Activated naive CD8-positive, alpha-beta T cell (primary cell): Measurements from ENCODE around the gene ZNF223.

ENCODE experiments used
- H3K27ac Mint-ChIP-seq: one replicate; pipeline ENCODE4 v1.8.0; 2021; ENCODE audit warnings: mixed read lengths
- H3K27me3 Mint-ChIP-seq: one replicate; pipeline ENCODE4 v1.8.0; 2021; ENCODE audit warnings: mixed read lengths
- H3K36me3 Mint-ChIP-seq: one replicate; pipeline ENCODE4 v1.8.0; 2021; ENCODE audit warnings: mixed read lengths
- H3K4me1 Mint-ChIP-seq: one replicate; pipeline ENCODE4 v1.8.0; 2021; ENCODE audit warnings: low read depth, mixed read lengths
- H3K4me3 Mint-ChIP-seq: one replicate; pipeline ENCODE4 v1.8.0; 2021; ENCODE audit warnings: mild to moderate bottlenecking, mixed read lengths
- H3K9me3 Mint-ChIP-seq: one replicate; pipeline ENCODE4 v1.8.0; 2021; ENCODE audit warnings: low read depth, mixed read lengths

The ZNF223 gene

DNA sequence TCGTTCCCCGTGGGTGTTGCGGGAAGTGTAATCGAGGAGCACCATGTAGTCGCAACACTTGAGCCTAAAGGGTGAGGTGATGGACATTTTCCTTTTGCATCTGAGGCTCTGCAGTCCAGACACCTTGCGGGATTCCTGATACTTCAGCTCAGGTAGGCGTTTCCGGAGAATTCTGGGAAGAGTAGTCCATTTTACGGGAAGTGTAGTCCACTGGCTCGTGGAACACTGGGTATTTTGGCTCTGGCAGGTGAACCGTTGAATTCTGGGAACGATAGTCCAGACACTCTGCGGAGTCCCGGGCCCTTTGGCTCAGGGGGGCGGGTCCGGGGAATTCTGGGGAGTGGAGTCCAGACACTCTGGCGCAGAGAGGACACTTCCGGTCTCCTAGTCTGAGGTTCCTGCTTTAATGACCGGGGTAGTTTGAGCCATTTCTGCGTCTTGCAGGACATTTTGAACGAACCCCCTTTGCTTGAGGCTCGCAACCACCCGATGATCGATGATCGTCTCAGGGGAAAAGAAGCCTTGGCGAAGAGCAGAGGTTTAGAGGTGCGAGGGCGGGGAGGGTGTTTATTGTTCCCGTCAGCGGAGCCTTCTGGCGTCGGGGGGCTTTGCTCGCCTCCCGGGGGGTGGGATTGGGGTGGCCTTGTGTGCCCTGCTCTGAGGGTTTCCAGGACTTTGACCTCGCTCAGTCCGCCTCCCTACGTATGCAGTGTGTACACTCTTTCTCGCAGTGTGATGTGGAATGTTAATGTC is at the start of gene ZNF223:
Gene ZNF223, plus strand, starts transcription at position 387 of the 753 bp plus-strand sequence. CDS start 3,141 bp downstream, outside the sequence.
- Mint-ChIP-seq H3K4me1 (peaks cover 34% of the 10 kb centered on the region), H3K4me3 (peak within 1 kb of the TSS; percentile 97), H3K36me3 (peaks cover 30% of the 10 kb centered on the region), H3K9me3 (peaks cover 20% of the 10 kb centered on the region), H3K27ac (peak within 1 kb of the TSS; percentile 82), H3K27me3 (peaks cover 6% of the 10 kb centered on the region)

DNA sequence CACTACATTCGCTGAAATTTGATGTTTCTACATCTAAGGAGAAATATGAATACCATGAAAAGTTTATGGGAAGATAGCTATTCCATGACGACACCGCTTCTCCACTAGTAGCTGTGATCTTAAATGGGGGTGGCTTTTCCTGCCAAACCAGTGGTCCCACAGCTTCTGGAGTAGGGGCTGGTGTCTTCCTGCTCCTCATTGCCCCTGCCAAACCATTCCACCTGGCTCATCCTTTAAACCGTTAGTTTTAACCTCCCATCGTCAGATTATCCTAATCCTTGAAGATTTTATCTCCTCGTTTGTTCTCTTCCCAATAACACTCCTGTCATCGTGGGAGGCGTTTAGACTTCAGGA is 49.6 kb upstream of the ZNF223 start:
- Mint-ChIP-seq H3K9me3 (peaks cover 30% of the 10 kb centered on the region), H3K36me3 (peaks cover 26% of the 10 kb centered on the region), H3K4me3 (peak overlapping the region; percentile 98), H3K27ac (peak overlapping the region; percentile 95), H3K4me1 (peaks cover 18% of the 10 kb centered on the region), H3K27me3 (no peaks in the 10 kb centered on the region)

DNA sequence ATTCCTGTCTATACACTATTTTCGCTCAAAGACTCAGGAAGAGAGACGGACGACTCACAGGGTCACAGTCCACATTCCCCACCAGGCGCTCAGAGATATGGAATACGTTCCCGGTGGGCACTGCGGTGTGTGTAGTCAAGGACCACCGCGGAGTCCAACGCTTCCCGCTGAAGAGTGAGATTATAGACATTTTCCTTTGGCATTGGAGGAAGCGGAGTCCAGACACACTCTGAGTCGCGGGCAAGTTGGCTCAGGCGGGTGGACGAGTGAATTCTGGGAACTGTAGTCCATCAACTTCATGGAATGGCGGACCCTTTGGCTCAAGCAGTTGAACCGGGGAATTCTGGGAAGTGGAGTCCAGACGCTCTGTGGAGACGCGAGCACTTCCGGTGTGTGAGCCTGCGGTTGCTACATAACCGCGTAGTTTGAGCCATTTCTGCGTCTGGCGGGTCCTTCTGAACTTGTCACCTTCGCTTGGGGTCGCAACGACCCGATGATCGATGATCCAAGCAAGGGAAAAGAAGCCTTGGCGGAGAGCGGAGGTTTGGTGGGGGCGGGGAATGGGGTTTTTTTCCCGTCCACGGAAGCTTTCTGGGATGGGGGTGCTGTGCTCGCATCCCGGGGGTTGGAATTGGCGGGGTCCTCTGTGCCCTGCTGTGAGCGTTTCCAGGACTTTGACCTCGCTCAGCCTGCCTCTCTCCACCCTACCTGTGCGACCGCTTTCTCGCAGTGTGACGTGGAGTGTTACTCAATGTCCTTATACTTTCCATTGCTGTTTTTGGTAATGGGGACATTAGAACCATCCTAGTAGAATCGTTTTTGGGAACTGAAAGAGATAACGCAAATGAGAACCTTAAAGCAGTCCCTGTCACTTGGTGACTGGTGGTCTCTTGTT is 49.0 kb upstream of the ZNF223 start, which contains the start of gene ZNF230:
Gene ZNF230, plus strand, starts transcription at position 392 of the 895 bp plus-strand sequence. CDS start 4,122 bp downstream, outside the sequence.
- H3K9me3 Mint-ChIP-seq = peaks cover 32% of the 10 kb centered on the region
- no peaks in the 10 kb centered on the region for H3K27me3 Mint-ChIP-seq
- peaks cover 29% of the 10 kb centered on the region for H3K36me3 Mint-ChIP-seq
- H3K4me3 Mint-ChIP-seq = peak within 1 kb of the TSS; percentile 98
- peak within 1 kb of the TSS; percentile 95 for H3K27ac Mint-ChIP-seq
- H3K4me1 Mint-ChIP-seq = peaks cover 18% of the 10 kb centered on the region

DNA sequence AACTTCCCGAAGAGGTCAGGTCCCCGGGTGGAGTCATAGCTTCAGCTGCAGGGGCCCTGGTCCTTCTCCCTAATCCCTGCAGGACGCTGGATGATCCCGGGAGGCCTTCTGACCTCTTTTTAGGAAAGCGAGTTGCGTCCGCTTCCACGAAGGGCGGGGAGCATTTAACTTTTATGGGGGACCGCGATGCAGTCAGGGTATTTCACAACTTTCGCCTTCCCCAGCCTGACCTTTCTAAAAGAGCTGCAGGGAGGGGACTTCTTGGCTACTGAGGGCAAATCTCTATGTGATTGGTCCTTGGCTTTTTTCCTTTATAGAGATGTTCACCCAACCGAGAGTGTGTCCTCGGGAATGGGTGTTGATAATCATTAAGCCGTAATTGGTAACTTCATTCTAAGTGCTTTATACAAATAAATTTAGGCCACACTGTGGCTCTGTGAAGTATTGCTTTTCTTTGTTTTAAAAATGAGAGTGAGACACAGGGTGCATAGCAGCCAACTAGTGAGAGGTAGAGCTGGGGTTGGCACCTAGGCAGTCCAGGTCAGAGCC is 48.3 kb upstream of the ZNF223 start:
- Mint-ChIP-seq H3K9me3 (peaks cover 31% of the 10 kb centered on the region), H3K4me1 (peaks cover 18% of the 10 kb centered on the region), H3K4me3 (peak overlapping the region; percentile 98), H3K36me3 (peaks cover 34% of the 10 kb centered on the region), H3K27me3 (no peaks in the 10 kb centered on the region), H3K27ac (peak overlapping the region; percentile 95)

DNA sequence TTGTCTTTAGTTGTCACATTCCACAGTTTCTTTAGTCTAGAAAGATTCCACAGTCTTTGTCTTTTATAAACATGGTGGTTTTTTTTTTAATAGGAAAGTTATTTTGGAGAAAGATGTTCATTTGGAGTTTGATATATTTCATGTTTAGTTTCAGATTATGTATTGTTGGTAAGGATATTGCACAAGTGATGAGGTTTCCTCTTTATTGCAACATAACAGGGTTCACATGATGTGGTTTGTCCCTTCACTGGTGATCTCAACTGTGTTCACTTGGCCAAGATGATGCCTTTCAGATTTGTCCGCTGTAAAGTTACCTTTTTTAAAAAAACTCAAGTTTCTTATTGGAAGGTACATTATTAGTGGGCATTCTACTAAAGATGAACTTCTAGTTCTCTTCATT is 45.9 kb upstream of the ZNF223 start:
- Mint-ChIP-seq H3K4me3 (no peak overlapping the region), H3K9me3 (peaks cover 40% of the 10 kb centered on the region), H3K27me3 (no peaks in the 10 kb centered on the region), H3K4me1 (peaks cover 18% of the 10 kb centered on the region), H3K36me3 (peaks cover 52% of the 10 kb centered on the region), H3K27ac (no peak overlapping the region)

DNA sequence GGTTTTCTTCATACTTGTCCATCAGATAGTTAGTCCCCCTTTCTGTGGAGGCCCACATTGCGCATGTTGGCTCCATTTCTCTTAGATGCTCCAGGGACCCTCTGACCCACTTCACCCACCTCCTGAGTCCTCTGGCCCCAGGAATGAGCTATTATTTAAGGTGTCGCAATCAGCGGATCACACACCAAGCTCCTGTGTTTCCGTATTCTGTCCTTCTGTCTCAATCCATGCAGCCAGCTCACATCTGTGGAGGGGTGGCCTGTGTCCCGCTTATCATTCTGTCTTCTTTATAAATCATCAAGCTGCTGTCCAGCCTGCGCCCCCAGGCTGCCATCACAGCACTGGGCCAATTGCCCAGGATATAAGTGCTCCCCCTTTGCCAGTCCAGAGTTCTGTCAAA is 44.4 kb upstream of the ZNF223 start:
- Mint-ChIP-seq H3K27ac (no peak overlapping the region), H3K4me3 (no peak overlapping the region), H3K36me3 (peaks cover 64% of the 10 kb centered on the region), H3K4me1 (peaks cover 13% of the 10 kb centered on the region), H3K27me3 (no peaks in the 10 kb centered on the region), H3K9me3 (peaks cover 48% of the 10 kb centered on the region)

DNA sequence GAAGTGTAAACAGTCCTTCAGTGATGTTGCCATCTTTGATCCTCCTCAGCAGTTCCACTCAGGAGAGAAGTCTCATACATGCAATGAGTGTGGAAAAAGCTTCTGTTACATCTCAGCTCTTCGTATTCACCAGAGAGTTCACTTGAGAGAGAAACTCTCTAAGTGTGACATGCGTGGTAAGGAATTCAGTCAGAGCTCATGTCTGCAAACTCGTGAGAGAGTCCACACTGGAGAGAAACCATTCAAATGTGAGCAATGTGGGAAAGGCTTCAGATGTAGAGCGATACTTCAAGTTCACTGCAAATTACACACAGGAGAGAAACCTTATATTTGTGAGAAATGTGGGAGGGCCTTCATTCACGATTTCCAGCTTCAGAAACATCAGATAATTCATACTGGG is 41.4 kb upstream of the ZNF223 start:
- H3K9me3 Mint-ChIP-seq = peaks cover 64% of the 10 kb centered on the region
- H3K4me3 Mint-ChIP-seq = no peak overlapping the region
- H3K27ac Mint-ChIP-seq = no peak overlapping the region
- H3K36me3 Mint-ChIP-seq = peaks cover 67% of the 10 kb centered on the region
- no peaks in the 10 kb centered on the region for H3K27me3 Mint-ChIP-seq
- H3K4me1 Mint-ChIP-seq = no peaks in the 10 kb centered on the region

DNA sequence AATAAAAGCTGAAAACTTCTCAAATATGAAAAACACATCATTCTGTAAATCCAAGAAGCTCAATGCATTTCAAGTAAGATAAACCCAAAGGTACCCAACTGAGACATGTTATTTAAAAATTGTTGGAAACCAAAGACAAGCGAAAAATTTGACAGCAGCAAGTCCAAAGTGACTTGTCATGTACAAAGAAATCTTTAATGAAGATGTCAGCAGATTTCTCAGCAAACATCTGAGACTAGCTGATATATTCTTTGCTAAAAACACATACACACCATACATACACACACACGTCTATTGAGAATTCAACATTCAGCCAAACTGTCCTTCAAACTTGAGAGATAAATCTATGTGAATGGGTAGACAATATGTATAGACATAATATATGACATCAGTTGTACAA is 32.3 kb upstream of the ZNF223 start:
- Mint-ChIP-seq H3K27ac (no peak overlapping the region), H3K4me3 (no peak overlapping the region), H3K9me3 (peaks cover 34% of the 10 kb centered on the region), H3K27me3 (peaks cover 9% of the 10 kb centered on the region), H3K36me3 (peaks cover 32% of the 10 kb centered on the region), H3K4me1 (no peaks in the 10 kb centered on the region)

DNA sequence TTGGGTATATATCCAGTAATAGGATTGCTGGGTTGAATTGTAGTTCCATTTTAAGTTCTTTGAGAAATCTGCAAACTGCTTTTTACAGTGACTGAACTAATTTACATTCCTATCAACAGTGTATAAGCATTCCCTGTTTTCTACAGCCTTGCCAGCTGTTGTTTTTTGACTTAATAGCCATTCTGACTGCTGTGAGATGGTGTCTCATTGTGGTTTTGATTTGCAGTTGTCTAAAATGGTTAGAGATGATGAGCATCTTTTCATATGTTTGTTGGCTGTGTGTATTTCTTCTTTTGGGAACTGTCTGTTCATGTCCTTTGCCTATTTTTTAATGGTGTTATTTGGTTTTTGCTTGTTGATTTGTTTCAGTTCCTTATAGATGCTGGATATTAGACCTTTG is 30.6 kb upstream of the ZNF223 start:
- peaks cover 39% of the 10 kb centered on the region for H3K36me3 Mint-ChIP-seq
- no peak overlapping the region for H3K27ac Mint-ChIP-seq
- peaks cover 29% of the 10 kb centered on the region for H3K9me3 Mint-ChIP-seq
- peaks cover 16% of the 10 kb centered on the region for H3K4me1 Mint-ChIP-seq
- H3K27me3 Mint-ChIP-seq = peaks cover 9% of the 10 kb centered on the region
- no peak overlapping the region for H3K4me3 Mint-ChIP-seq

DNA sequence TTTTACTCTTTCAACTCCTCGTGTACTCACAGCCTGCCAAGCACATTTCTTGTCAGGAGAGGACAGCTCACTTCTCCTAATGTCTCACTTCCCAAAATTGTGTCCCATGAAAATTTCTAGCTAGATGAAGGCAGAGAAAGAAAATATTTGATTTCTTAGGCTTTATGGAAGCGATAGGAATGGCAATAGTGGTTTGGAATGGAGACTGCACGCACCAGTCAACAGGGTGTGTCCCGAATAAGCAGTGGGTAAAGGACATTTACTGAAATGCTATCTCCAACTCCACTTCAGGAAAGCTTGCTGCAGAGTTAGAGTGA is 27.0 kb upstream of the ZNF223 start:
- peaks cover 33% of the 10 kb centered on the region for H3K9me3 Mint-ChIP-seq
- peak overlapping the region; percentile 98 for H3K4me3 Mint-ChIP-seq
- H3K27ac Mint-ChIP-seq = peak overlapping the region; percentile 80
- H3K36me3 Mint-ChIP-seq = peaks cover 50% of the 10 kb centered on the region
- peaks cover 19% of the 10 kb centered on the region for H3K4me1 Mint-ChIP-seq
- H3K27me3 Mint-ChIP-seq = peaks cover under 1% of the 10 kb centered on the region

DNA sequence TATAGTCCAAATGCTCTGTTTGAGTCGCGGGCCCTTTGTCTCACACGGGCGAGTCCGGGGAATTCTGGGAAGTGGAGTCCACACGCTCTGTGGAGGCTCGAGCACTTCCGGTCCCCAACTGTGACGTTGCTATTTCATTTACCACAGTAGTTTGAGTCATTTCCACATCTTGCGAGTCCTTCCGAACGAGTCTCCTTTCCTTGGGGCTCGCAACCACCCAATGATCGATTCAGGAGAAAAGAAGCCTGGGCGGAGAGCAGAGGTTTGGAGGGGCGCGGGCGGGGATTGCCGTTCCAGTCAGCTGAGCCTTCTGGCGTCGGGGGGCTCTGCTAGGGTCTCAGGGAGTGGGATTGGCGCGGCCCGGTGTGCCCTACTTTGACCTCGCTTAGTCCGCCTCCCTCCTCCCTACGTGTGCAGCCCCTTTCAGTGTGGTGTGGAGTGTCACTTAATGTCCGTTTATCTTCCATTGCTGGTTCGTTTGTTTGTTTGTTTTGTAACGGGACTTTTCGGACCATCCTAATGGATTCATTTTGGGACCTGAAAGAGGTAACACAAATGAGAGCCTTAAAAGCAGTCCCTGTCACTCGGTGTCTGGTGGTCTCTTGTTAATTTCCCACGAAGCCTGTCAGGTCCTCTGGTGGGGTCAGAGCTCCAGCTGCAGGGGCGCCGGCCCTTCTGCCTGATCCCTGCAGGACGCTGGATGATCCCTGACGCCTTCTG is 26.5 kb upstream of the ZNF223 start, which contains the start of gene ZNF222:
Gene ZNF222, plus strand, starts transcription at position 163 of the 720 bp plus-strand sequence. Its CDS starts 58 bp downstream, at position 221.
- Mint-ChIP-seq H3K36me3 (peaks cover 51% of the 10 kb centered on the region), H3K27me3 (no peaks in the 10 kb centered on the region), H3K4me3 (peak within 1 kb of the TSS; percentile 98), H3K27ac (peak within 1 kb of the TSS; percentile 80), H3K4me1 (peaks cover 19% of the 10 kb centered on the region), H3K9me3 (peaks cover 32% of the 10 kb centered on the region)

DNA sequence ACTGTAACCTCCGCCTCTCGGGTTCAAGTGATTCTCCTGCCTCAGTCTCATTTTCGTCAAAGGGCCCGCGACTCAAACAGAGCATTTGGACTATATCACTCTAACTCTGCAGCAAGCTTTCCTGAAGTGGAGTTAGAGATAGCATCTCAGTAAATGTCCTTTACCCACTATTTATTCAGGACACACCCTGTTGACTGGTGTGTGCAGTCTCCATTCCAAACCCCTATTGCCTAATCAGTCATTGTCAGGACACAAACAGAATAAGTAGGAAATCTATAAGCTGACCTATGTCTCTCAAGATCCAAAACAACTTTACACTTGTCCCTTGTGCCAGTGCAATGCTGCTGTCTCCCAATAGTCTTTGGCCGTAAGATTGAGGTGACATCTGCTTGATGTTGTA is 25.2 kb upstream of the ZNF223 start:
- H3K27me3 Mint-ChIP-seq = no peaks in the 10 kb centered on the region
- peaks cover 27% of the 10 kb centered on the region for H3K9me3 Mint-ChIP-seq
- H3K4me3 Mint-ChIP-seq = peak overlapping the region; percentile 98
- peaks cover 50% of the 10 kb centered on the region for H3K36me3 Mint-ChIP-seq
- peaks cover 19% of the 10 kb centered on the region for H3K4me1 Mint-ChIP-seq
- H3K27ac Mint-ChIP-seq = no peak overlapping the region

DNA sequence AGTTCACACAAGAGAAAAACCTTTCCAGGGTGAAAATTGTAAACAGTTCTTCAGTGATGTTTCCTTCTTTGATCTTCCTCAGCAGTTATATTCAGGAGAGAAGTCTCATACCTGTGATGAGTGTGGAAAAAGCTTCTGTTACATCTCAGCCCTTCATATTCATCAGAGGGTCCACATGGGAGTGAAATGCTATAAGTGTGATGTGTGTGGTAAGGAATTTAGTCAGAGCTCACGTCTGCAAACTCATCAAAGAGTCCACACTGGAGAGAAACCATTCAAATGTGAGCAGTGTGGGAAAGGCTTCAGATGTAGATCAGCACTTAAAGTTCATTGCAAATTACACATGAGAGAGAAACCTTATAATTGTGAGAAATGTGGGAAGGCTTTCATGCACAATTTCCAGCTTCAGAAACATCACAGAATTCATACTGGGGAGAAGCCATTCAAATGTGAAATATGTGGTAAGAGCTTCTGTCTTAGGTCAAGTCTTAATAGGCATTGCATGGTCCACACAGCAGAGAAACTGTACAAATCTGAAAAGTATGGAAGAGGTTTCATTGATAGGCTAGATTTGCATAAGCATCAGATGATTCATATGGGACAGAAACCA is 19.7 kb upstream of the ZNF223 start:
- H3K36me3 Mint-ChIP-seq = peaks cover 62% of the 10 kb centered on the region
- H3K9me3 Mint-ChIP-seq = peaks cover 37% of the 10 kb centered on the region
- no peak overlapping the region for H3K4me3 Mint-ChIP-seq
- peaks cover 2% of the 10 kb centered on the region for H3K4me1 Mint-ChIP-seq
- H3K27ac Mint-ChIP-seq = no peak overlapping the region
- no peaks in the 10 kb centered on the region for H3K27me3 Mint-ChIP-seq

DNA sequence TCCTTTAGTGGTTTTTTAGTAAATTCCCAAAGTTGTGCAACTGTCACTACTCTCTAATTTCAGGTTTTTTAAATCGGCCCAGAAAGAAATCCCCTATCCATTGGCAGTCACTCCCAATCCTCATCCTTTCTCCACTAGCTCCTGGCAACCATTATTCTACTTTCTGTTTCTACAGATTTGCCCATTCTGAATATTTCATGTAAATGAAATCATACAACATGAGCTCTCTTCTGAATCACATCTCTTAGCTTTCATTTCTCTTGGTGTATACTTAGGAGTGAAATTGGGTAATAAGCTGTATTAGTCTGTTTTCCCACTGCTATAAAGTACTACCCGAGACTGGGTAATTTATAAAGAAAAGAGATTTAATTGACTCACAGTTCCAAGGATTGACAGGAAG is 9.7 kb upstream of the ZNF223 start:
- Mint-ChIP-seq H3K27me3 (peaks cover 20% of the 10 kb centered on the region), H3K4me1 (no peaks in the 10 kb centered on the region), H3K9me3 (peaks cover 45% of the 10 kb centered on the region), H3K27ac (no peak overlapping the region), H3K36me3 (peaks cover 34% of the 10 kb centered on the region), H3K4me3 (no peak overlapping the region)
